Retinal pigment epithelial cell (primary cell): ENCODE measurements around the gene ATP1A2.

Source experiments
- DNase-seq: peaks from one replicate; pipeline ENCODE4 v3.0.0-alpha.2; 2010; ENCODE audit warnings: low read depth
- H3K4me3 ChIP-seq: 2 replicates; pipeline ENCODE4 v1.5.1; 2011; ENCODE audit warnings: mild to moderate bottlenecking, low read length, control low read depth, moderate library complexity
- TF ChIP-seq, protein P1 (sequence below): conservative IDR thresholded peaks from 2 replicates; pipeline ENCODE4 v1.5.1; 2011; ENCODE audit warnings: low read depth, low read length, control low read depth, inconsistent platforms

The ATP1A2 gene

DNA sequence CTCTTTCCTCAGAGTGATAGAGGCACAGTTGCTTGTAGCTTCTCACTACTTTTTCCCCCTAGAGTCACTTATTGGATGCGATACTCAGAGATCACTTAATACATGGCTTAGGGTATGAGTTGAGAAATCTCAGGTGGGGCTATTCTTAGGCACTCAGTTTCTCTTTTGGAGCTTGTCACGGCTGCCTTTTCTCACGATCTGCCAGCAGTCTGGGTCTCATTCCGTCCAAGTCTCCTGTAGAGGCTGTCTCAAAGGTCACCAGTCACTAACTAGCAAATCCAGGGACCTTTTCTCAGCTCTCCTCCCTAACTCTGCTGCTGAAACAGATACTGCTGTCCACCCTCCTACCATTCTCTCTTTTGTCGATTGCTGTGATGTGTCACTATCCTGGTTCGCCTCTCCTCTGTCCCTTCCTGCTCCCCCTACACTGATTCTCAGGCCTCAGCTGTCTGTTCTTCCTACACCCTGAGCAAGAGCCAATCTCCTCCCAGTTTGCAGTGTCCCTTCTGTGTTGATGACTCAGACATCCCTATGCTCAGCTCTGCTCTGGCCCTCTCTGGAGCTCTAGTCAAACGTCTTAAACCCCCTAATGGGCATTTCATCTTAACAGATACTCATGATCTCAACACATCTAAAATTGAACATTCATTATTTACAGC, 12.4 kb downstream of the ATP1A2 start:
- H3K4me3 ChIP-seq = no peak overlapping the region
- DNase-seq = no peak
- TF ChIP-seq, protein P1, sequence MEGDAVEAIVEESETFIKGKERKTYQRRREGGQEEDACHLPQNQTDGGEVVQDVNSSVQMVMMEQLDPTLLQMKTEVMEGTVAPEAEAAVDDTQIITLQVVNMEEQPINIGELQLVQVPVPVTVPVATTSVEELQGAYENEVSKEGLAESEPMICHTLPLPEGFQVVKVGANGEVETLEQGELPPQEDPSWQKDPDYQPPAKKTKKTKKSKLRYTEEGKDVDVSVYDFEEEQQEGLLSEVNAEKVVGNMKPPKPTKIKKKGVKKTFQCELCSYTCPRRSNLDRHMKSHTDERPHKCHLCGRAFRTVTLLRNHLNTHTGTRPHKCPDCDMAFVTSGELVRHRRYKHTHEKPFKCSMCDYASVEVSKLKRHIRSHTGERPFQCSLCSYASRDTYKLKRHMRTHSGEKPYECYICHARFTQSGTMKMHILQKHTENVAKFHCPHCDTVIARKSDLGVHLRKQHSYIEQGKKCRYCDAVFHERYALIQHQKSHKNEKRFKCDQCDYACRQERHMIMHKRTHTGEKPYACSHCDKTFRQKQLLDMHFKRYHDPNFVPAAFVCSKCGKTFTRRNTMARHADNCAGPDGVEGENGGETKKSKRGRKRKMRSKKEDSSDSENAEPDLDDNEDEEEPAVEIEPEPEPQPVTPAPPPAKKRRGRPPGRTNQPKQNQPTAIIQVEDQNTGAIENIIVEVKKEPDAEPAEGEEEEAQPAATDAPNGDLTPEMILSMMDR = no peak

DNA sequence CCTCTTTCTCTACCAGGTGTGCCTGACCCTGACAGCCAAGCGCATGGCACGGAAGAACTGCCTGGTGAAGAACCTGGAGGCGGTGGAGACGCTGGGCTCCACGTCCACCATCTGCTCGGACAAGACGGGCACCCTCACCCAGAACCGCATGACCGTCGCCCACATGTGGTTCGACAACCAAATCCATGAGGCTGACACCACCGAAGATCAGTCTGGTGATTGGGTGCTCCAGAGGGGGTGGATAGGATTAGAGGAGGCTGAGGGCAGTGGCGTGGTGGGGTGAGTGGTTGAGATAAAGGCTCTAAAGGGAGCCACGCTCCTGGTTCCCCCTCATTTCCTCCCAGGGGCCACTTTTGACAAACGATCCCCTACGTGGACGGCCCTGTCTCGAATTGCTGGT, 13.1 kb downstream of the ATP1A2 start:
- no peak overlapping the region for H3K4me3 ChIP-seq
- no peak for DNase-seq
- TF ChIP-seq, protein P1 = no peak

DNA sequence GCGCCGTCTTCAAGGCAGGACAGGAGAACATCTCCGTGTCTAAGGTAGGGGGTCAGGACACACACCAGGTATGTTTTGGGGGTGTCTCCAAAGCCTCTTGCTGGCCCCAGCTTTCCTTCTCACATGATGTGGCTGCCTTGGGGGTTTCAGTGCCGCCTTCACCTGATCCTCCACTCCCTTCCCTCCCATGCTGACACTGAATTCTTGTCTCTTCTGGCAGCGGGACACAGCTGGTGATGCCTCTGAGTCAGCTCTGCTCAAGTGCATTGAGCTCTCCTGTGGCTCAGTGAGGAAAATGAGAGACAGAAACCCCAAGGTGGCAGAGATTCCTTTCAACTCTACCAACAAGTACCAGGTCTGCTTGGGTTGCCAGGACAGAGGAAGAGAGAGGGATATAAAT, 13.5 kb downstream of the ATP1A2 start:
- H3K4me3 ChIP-seq = no peak overlapping the region
- DNase-seq = no peak
- TF ChIP-seq, protein P1 = no peak

DNA sequence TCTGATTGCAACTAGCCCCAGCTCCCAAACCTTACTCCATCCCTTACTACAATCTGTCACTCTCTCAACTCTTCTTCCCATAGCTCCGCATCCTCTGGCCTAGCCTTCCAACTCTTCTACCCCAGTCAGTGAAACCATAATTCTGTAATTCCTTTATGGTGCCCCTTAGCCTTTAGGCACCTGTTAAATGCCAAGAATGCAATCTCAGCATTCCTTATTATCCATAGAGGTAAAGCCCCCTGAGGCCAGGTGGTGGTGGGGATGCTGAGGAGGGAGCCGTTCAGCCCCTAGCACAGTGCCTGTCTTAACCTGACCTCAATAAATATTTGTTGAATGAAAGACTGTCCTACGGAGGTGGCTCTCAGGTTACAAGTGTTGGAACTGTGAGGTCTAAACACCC, 14.0 kb downstream of the ATP1A2 start:
- no peak for DNase-seq
- H3K4me3 ChIP-seq = no peak overlapping the region
- TF ChIP-seq, protein P1 = no peak

DNA sequence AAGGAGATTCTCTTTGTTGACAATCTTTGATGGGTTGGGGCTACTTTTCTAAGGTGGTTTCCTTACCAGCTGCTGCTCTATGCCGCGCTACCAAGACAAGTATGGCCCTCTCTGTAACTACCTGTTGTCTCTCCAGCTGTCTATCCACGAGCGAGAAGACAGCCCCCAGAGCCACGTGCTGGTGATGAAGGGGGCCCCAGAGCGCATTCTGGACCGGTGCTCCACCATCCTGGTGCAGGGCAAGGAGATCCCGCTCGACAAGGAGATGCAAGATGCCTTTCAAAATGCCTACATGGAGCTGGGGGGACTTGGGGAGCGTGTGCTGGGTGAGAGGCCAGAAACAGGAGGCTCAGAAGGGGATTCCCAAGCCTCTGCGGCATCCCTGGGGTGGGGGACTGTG, 14.4 kb downstream of the ATP1A2 start:
- no peak for DNase-seq
- H3K4me3 ChIP-seq = no peak overlapping the region
- TF ChIP-seq, protein P1 = no peak

DNA sequence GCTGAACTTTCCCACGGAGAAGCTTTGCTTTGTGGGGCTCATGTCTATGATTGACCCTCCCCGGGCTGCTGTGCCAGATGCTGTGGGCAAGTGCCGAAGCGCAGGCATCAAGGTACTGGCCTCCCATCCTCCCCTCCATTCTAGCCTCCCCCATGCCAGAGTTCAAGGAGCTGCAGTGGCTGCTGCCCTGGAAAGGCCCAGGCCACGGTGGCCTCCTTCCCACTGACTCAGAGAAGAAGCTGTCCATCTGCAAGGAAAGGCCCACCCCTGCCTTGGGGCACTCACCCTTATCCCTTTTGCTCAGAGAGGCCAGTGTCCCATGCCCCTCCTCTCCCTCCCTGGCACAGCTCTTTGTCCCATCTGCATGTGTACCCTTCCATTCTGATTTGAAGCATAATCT, 14.9 kb downstream of the ATP1A2 start:
- TF ChIP-seq, protein P1 = no peak
- no peak overlapping the region for H3K4me3 ChIP-seq
- DNase-seq = no peak

DNA sequence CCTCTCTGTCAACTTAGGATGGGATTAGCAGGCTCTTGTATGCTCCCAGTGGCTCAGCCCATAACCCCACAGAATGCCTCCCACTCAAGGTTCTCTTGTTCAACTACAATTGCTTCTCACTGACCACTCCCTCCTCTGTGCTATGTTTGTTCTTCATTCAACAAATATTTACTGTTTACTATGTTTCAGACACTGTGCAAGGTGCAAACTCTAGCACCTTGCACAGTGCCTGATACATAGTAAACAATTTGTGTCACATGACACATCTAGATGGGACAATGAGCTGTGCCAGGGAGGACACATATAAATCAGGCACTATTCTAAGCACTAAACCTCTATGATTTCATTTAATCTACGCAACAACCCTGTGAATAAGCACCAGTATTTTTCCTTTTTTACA, 15.4 kb downstream of the ATP1A2 start:
- no peak for DNase-seq
- TF ChIP-seq, protein P1 = no peak
- H3K4me3 ChIP-seq = no peak overlapping the region
